Measurements from ENCODE around the gene TOR1B. TPM values are rescaled to one million over a fixed set of nuclear protein-coding genes. Genes with fewer than 3 reads are reported as not detected.

Gene TOR1B
- total RNA-seq, 1 experiment from 2014 or later = 18.8 TPM

DNA sequence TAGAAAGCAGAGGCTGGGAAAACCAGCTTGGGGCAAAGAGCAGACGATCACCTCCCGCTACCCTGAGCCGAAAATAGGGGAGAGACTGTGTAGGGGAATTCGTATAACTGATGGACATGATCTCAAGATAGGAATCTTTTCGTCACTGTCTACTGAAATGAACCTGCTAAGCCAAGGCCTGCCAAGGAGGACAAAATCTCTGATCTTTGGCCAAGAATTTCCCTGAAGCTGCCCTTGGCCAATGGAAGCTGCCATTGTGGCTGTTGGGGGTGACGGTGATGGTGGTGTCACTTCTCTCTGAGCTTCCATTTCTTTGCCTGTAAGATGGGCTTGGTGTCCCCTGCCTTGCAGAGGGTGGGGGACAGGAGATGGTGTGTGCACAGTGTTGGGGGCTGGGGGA lies 46.8 kb upstream of the TOR1B start:
- Mint-ChIP-seq H3K4me3 (no peak overlapping the region), H3K4me1 (peaks cover 15% of the 10 kb centered on the region), H3K9me3 (no peaks in the 10 kb centered on the region), H3K27me3 (ENCODE audit: low read depth) (no peaks in the 10 kb centered on the region), H3K27ac (no peak overlapping the region), H3K36me3 (no peaks in the 10 kb centered on the region)
- ATAC-seq (no peak), DNase-seq (ENCODE audit: low spot score) (no peak)
- POLR2A ChIA-PET = no interaction called here
- CTCF ChIA-PET = interaction anchor here (0.6 to 2.6 kb wide), 6 partner anchors 8 to 132 kb away, joined by 3 to 21 read pairs (median 4); no protein-coding TSS in a partner anchor
- TF ChIP-seq FOXK1 (CRISPR knock-in tag; IDR thresholded peaks at IDR 0.05) = no peak
- no peak for TF ChIP-seq TCF7 (CRISPR knock-in tag; IDR thresholded peaks at IDR 0.05; ENCODE audit: low read depth)
- TF ChIP-seq, protein P1, sequence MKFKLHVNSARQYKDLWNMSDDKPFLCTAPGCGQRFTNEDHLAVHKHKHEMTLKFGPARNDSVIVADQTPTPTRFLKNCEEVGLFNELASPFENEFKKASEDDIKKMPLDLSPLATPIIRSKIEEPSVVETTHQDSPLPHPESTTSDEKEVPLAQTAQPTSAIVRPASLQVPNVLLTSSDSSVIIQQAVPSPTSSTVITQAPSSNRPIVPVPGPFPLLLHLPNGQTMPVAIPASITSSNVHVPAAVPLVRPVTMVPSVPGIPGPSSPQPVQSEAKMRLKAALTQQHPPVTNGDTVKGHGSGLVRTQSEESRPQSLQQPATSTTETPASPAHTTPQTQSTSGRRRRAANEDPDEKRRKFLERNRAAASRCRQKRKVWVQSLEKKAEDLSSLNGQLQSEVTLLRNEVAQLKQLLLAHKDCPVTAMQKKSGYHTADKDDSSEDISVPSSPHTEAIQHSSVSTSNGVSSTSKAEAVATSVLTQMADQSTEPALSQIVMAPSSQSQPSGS (CRISPR knock-in tag; IDR thresholded peaks at IDR 0.05; ENCODE audit: borderline replicate concordance, low read depth) = no peak
- TF ChIP-seq SMAD4 (CRISPR knock-in tag; IDR thresholded peaks at IDR 0.05) = no peak
- TF ChIP-seq ZNF425 (CRISPR knock-in tag; conservative IDR thresholded peaks at IDR 0.05) = no peak
- TF ChIP-seq TEAD1 (CRISPR knock-in tag; IDR thresholded peaks at IDR 0.05) = no peak
- TF ChIP-seq ZNF532 (CRISPR knock-in tag; IDR thresholded peaks at IDR 0.05; ENCODE audit: borderline replicate concordance) = no peak
- TF ChIP-seq ZNF232 (CRISPR knock-in tag; IDR thresholded peaks at IDR 0.05) = no peak
- TF ChIP-seq GRHL2 (CRISPR knock-in tag; IDR thresholded peaks at IDR 0.05; ENCODE audit: insufficient replicate concordance, severe bottlenecking) = no peak
- TF ChIP-seq SOX15 (CRISPR knock-in tag; IDR thresholded peaks at IDR 0.05) = no peak

- ChIA-PET CTCF (interaction anchor here (0.7 to 2.6 kb wide), 4 partner anchors 19 to 115 kb away, joined by 3 to 21 read pairs (median 5); partner anchors contain the start of gene ASB6), POLR2A (no interaction called here)
- Mint-ChIP-seq H3K36me3 (no peaks in the 10 kb centered on the region), H3K4me3 (no peak overlapping the region), H3K27me3 (ENCODE audit: low read depth) (no peaks in the 10 kb centered on the region), H3K4me1 (peaks cover 18% of the 10 kb centered on the region), H3K9me3 (no peaks in the 10 kb centered on the region), H3K27ac (no peak overlapping the region)
- ATAC-seq = no peak; the same call in 1 of the 2 replicates
- DNase-seq (ENCODE audit: low spot score) = no peak
- TF ChIP-seq CDX4 (CRISPR knock-in tag; IDR thresholded peaks at IDR 0.05; ENCODE audit: borderline replicate concordance) (no peak), TP53 (CRISPR knock-in tag; IDR thresholded peaks at IDR 0.05) (no peak), NFATC4 (CRISPR knock-in tag; IDR thresholded peaks at IDR 0.05) (no peak), AFF4 (CRISPR knock-in tag; IDR thresholded peaks at IDR 0.05; ENCODE audit: borderline replicate concordance) (no peak), TEAD4 (CRISPR knock-in tag; IDR thresholded peaks at IDR 0.05) (no peak), HMGA2 (CRISPR knock-in tag; IDR thresholded peaks at IDR 0.05) (no peak), ZNF317 (CRISPR knock-in tag; IDR thresholded peaks at IDR 0.05; ENCODE audit: borderline replicate concordance, low read depth) (no peak)
- TF ChIP-seq, protein P2, sequence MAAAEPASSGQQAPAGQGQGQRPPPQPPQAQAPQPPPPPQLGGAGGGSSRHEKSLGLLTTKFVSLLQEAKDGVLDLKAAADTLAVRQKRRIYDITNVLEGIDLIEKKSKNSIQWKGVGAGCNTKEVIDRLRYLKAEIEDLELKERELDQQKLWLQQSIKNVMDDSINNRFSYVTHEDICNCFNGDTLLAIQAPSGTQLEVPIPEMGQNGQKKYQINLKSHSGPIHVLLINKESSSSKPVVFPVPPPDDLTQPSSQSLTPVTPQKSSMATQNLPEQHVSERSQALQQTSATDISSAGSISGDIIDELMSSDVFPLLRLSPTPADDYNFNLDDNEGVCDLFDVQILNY (CRISPR knock-in tag; IDR thresholded peaks at IDR 0.05) = no peak
- TF ChIP-seq, protein P3, sequence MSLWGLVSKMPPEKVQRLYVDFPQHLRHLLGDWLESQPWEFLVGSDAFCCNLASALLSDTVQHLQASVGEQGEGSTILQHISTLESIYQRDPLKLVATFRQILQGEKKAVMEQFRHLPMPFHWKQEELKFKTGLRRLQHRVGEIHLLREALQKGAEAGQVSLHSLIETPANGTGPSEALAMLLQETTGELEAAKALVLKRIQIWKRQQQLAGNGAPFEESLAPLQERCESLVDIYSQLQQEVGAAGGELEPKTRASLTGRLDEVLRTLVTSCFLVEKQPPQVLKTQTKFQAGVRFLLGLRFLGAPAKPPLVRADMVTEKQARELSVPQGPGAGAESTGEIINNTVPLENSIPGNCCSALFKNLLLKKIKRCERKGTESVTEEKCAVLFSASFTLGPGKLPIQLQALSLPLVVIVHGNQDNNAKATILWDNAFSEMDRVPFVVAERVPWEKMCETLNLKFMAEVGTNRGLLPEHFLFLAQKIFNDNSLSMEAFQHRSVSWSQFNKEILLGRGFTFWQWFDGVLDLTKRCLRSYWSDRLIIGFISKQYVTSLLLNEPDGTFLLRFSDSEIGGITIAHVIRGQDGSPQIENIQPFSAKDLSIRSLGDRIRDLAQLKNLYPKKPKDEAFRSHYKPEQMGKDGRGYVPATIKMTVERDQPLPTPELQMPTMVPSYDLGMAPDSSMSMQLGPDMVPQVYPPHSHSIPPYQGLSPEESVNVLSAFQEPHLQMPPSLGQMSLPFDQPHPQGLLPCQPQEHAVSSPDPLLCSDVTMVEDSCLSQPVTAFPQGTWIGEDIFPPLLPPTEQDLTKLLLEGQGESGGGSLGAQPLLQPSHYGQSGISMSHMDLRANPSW (CRISPR knock-in tag; conservative IDR thresholded peaks at IDR 0.05; ENCODE audit: low read depth) = no peak
Measured at GRCh38 chr9:129757045-129757444, 45.9 kb upstream of the TOR1B start.
